ENCODE data around the gene IRF8.

GRCh38 chr16:85945424-85945751 is 46.4 kb downstream of the IRF8 start:
- TF ChIP-seq CTCF (conservative IDR thresholded peaks at IDR 0.05; ENCODE audit: low read length) (no peak), EZH2phosphoT487 (IDR thresholded peaks at IDR 0.05; ENCODE audit: borderline replicate concordance) (no peak)
